ENCODE data around the gene NTRK3.

Gene NTRK3

DNA sequence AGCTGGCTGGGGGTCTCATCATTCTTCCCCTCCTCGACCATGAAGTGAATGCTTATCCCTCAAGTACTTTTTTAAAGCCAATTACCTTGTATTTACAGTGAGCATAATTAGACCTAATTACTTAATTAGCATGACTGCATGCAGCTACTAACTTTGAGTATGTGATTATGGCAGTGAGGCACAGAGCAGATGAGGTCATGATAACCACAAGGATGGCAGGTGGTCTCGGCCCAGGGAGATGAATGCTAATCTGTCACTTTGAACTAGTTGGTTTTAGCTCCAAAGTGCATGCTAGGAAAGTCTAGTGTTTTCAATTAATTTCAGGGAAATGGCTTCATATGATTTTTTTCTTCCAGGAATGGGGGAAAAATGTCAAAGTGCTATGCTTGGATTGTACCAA lies 233.8 kb downstream of the NTRK3 start:
- no peak for DNase-seq

DNA sequence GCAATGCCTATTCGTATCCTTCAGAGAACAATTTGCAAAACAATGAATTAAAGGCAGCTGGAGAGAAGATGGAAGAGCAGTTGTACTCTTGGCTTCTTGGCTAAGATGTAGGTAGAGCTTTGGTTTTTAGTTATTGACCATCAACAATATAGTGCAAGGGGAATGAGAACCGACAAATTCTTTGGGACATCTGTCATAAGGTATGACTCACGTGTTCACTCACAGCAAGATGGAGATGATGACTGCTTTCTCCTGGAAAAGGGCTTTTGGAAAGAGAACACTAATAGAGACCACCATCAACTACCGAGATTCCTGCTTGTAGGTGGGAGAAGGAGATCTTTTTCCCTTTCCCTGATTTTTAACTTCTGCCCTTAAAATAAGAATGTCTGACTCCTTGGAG lies 234.9 kb downstream of the NTRK3 start:
- no peak for DNase-seq

- DNase-seq, result no peak
Observed at GRCh38 chr15:88020806-88021205, 235.7 kb downstream of the NTRK3 start.

DNA sequence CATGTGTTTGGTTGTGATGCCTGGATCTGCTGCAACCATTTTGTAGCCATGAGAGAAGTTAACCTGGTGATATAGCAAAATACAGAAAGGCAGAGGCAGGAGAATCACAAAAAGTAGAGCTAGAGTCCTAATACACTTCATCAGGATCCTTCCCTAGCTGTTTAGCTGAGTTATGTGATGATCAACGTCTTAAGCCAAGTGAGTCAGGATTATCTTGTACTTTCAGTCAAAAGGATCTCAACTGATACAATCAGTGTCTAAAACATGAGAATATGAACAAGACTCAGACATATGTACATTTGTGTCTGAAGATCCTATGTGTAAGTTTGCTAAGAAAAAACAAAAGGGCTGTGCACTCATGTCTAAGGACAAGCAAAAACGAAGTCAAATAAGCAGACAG lies 236.9 kb downstream of the NTRK3 start:
- no peak for DNase-seq

- DNase-seq, result no peak
Observed at GRCh38 chr15:88018869-88019641, 237.5 kb downstream of the NTRK3 start.

DNA sequence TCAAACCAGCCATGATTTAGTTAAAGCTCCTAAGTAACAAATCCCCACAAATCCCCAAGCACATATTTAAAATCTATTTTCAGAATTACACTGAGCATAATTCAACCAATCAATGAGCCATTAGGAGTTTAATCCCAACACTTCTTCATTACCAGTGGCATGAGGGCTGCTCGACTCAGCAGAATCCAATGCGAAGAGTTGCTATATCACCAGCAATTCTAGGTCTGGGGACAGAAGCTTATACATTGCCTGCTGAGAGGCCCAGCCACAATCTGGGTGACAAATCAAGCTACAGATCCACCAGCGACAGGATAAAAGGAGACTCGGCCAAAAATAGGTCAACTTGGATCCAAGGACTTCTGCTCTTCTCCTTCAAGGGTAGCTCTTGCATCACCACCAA lies 238.8 kb downstream of the NTRK3 start:
- no peak for DNase-seq

DNA sequence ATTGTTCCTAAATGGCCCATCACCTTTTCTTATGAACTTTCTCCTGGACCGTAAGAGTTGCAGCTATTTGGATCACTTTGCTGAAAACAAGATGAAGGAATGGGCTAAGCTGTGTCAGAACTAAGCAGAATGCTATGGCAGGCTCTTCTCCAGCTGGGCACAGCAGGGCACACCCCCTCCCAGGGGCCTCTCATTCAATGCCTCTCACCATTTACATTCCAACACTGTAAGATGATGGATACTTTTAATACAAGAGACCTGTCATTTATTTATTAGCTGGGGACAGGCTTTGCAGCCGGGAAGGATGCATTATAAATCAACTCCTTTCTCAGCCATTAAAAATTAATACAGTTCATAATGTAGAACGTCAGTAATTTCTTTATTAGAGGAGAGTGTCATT lies 240.1 kb downstream of the NTRK3 start:
- DNase-seq, result no peak

- no peak for DNase-seq
Observed at GRCh38 chr15:88015228-88015860, 241.2 kb downstream of the NTRK3 start.

DNA sequence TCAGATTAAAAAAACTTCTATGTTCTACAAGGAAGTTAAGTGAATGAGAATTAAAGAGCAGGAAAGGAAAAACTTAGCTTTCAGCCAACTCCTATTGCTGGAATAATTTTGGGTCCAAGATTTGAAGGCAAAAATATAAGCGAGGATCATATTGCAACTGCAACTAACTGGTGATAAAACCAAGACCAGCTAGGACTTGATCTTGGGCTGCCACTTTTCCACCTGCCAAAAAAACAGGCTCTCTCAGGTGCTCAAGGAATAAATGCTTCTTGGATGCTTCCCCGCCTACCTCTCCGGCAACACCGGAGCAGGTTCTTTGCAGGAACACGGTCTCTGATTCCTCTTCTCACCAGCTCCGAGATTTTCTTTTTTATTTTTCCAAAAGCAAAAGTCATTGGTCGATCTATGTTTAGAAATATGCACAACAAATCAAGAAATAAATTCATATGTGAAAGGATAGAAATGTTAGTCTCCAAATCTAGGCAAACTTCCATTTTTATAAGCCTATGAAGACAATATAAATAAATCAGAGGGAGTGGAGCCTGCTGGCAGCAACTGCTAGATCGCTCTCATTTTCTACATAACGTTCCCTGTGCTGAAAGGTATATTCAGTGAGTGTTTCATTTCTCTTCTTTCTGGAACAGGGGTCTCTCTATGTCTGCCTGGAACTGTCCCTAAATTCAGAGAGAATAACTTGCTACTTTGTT lies 241.9 kb downstream of the NTRK3 start:
- DNase-seq, result no peak

GRCh38 chr15:88013111-88013510 lies 243.4 kb downstream of the NTRK3 start:
- DNase-seq, result no peak

DNA sequence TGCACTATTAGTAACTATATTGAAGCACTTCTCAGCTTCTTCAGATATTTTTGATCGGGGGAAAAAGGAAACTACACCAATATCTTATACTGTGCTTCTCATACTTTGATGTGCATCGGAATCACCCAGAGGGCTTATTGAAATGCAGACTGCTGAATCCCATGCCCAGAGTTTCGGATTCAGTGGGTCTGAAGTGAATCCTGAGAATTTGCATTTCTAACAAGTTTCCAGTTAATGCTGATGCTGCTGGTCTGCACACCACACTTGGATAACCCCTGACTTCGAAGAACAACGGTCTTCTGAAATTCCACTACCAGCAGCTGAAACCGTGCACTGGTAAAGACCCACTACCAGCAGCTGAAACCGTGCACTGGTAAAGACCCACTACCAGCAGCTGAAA lies 243.9 kb downstream of the NTRK3 start:
- no peak for DNase-seq

- DNase-seq, result no peak
Observed at GRCh38 chr15:88012233-88012632, 244.3 kb downstream of the NTRK3 start.

DNA sequence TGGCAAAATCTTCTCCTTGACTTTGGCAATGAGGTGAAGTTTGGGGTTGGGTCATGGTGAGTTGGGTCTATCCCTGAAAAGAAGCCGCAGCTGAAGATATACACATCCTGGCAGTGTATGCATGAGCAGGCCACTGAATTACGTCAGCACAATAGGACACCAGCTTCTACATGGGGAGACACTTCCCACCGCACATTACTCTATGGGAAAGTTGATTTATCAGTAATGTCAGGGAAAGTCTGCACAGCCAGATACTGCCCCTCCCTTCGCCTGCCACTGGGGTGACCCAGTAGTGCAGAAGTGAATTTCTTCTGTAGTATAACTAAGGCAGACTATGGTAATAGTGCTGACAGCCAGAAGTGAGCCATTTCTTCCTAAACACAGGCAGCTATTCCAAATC lies 245.0 kb downstream of the NTRK3 start:
- no peak for DNase-seq

- no peak for DNase-seq
Observed at GRCh38 chr15:88006146-88006545, 250.4 kb downstream of the NTRK3 start.

GRCh38 chr15:88004399-88004798 lies 252.1 kb downstream of the NTRK3 start:
- DNase-seq, result no peak

DNA sequence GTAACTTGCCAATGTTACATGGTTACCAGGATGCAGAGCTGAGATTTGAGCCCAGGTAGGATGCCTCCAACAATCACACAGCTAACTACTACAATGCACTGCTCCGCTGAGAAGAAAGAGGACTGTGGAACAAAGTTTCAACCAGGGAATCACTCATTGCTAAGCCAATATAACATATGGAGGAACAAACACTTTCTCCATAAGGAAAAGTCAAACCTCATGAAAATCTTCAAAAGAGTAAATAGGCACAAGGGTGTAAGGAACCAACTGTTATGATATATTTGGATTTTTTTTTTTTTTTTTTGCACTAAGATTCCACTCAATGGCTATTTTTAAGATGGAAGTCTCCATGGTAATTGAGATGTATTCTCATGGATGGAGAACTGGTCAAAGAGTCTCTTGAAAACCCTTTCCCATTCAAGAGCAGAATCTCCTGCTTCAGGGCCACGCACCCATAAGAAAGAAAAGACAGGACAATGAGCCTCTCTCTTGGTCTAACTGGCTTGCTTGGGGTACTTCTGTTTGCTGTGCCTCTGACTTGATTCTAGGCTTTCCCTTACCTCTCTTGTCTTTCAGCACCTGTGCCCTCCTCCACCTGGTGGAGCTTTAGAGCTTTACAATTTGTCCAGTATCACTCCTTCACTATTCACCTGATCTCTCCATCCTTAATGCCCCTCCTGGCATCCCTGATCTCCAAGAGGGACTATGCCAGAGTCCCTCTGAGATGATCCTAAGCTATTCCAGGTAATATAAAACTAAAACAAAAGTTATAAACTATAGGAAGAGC lies 252.8 kb downstream of the NTRK3 start:
- DNase-seq, result no peak

GRCh38 chr15:88002706-88003105 lies 253.8 kb downstream of the NTRK3 start:
- no peak for DNase-seq

GRCh38 chr15:87998630-87999029 lies 257.9 kb downstream of the NTRK3 start:
- no peak for DNase-seq

- DNase-seq, result no peak
Observed at GRCh38 chr15:87986776-87987175, 269.8 kb downstream of the NTRK3 start.

DNA sequence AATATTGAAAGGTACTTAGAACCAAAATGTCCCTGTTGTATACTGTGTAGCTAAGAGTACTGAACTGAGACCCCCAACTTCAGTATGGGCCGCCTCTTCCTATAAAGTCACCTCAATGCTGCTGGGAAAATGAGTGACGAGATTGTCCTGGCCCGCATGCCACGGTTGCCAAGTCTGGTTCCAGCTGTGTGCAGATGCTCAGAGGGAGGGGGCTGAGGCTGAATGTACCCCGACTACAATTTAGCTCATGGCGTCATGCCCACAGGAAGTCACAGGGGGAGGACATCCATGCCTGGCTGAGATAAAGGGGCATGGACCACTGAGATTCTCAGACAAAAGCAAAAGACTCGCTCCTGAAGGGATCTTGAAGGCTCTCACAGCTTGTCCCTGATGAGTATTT lies 271.1 kb downstream of the NTRK3 start:
- DNase-seq, result no peak

- no peak for DNase-seq
Observed at GRCh38 chr15:87981969-87982368, 274.6 kb downstream of the NTRK3 start.

- DNase-seq, result no peak
Observed at GRCh38 chr15:87977907-87978306, 278.6 kb downstream of the NTRK3 start.

DNA sequence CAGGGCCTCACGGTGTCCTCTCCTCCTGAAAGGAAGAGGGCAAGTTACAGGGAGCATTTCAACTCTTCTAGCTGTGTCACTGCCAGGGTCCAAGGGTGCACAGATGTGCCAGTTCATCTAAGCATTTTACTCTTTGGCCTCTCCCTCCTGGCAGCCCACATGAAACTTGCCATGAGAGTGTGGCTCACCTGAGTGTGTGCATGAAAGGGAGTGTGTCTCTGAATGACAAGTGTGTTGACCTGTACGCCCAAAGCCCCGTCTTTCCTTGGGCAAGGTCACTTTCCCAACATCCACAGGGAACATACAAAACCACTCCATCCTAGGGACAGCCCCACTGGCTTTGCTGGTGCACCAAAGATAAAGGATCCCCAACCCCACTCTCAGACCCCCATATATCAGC lies 280.0 kb downstream of the NTRK3 start:
- DNase-seq, result no peak
